B cell (primary cell): ENCODE measurements around the gene GLIS2. TPM values are rescaled to one million over a fixed set of nuclear protein-coding genes. Genes with fewer than 3 reads are reported as not detected.

Experiments
- ATAC-seq: fragments of 200-7000 bp; cut with Tn5 transposase; one replicate; pipeline ENCODE4 v1.10.0; 2021; ENCODE audit warnings: low read depth, mild to moderate bottlenecking, moderate number of reproducible peaks, moderate library complexity
- CTCF ChIA-PET: fragments of 350-600 bp; sonication (Branson Sonifier 250); formaldehyde crosslinking; loops from one replicate; lab custom pipeline; 2021; ENCODE audit warnings: antibody characterized with exemption, inconsistent platforms; lab: Charles Lee
- POLR2A ChIA-PET: fragments of 350-600 bp; sonication (Branson Sonifier 250); formaldehyde crosslinking; loops from one replicate; lab custom pipeline; 2021; ENCODE audit warnings: antibody characterized with exemption; lab: Charles Lee
- DNase-seq: peaks from one replicate; pipeline ENCODE4 v3.0.0; 2013
- H2AFZ ChIP-seq: 2 replicates; pipeline ENCODE4 v1.6.1; 2012; ENCODE audit warnings: mild to moderate bottlenecking, low read depth, low read length; ENCODE audit not compliant: insufficient read depth, poor library complexity, severe bottlenecking
- H3K27ac ChIP-seq, 2 donors: 1 replicate in 1 of 2; 2 replicates in 1 of 2; pipeline ENCODE4 v1.5.1; 2012 to 2013; ENCODE audit warnings: low read length in 2 of 2, mild to moderate bottlenecking in 2 of 2, moderate library complexity in 1 of 2
- H3K27me3 ChIP-seq, 4 experiments: fragments of 200-600 bp in 1 of 4; sonication (generic) in 1 of 4; replicated peaks in 1 of 4; 1 replicate in 2 of 4; 2 replicates in 2 of 4; pipeline versions ENCODE4 v1.6.1 to v1.7.0; 2013 to 2016; ENCODE audit warnings: low read length in 3 of 4, mild to moderate bottlenecking in 2 of 4, mixed read lengths in 1 of 4, moderate library complexity in 1 of 4; ENCODE audit not compliant: insufficient read depth in 4 of 4, control insufficient read depth in 3 of 4; ENCODE audit errors: control extremely low read depth in 1 of 4
- H3K36me3 ChIP-seq, 2 experiments: replicated peaks in 1 of 2; 1 replicate in 1 of 2; 2 replicates in 1 of 2; pipeline versions ENCODE4 v1.6.1 to v1.7.1; 2013; ENCODE audit warnings: low read length in 1 of 2; ENCODE audit not compliant: insufficient read depth in 2 of 2, control insufficient read depth in 1 of 2; ENCODE audit errors: control extremely low read depth in 1 of 2, extremely low read depth in 1 of 2
- H3K4me1 ChIP-seq, 2 donors: fragments of 200-600 bp in 1 of 2; sonication (generic) in 1 of 2; 1 replicate in 1 of 2; 2 replicates in 1 of 2; pipeline versions ENCODE4 v1.5.1 to v1.6.1; 2013 to 2017; ENCODE audit warnings: low read length in 2 of 2; ENCODE audit not compliant: control insufficient read depth in 2 of 2, insufficient read depth in 2 of 2
- H3K4me2 ChIP-seq: replicated peaks from 2 replicates; pipeline ENCODE3; 2012; ENCODE audit warnings: mild to moderate bottlenecking, low read depth, low read length; ENCODE audit not compliant: poor library complexity, severe bottlenecking
- H3K4me3 ChIP-seq, 5 experiments: fragments of 200-600 bp in 1 of 5; sonication (generic) in 1 of 5; 1 replicate in 3 of 5; 2 replicates in 2 of 5; pipeline versions ENCODE4 v1.5.1 to v1.7.0; 2011 to 2016; ENCODE audit warnings: low read length in 4 of 5, mild to moderate bottlenecking in 4 of 5, low read depth in 2 of 5, control low read depth in 1 of 5, moderate library complexity in 1 of 5; ENCODE audit not compliant: insufficient read depth in 1 of 5; ENCODE audit errors: control extremely low read depth in 1 of 5, extremely low read depth in 1 of 5
- H3K79me2 ChIP-seq: fragments of 200-600 bp; sonication (generic); one replicate; pipeline ENCODE4 v1.6.0; 2016; ENCODE audit warnings: low read length; ENCODE audit not compliant: control insufficient read depth, insufficient read depth
- H3K9ac ChIP-seq: fragments of 200-600 bp; sonication (generic); 2 replicates; pipeline ENCODE4 v1.6.1; 2017; ENCODE audit warnings: mild to moderate bottlenecking, low read length, moderate library complexity
- H3K9me3 ChIP-seq, 3 donors: one replicate each; pipeline versions ENCODE4 v1.6.1 to v1.7.1; 2013; ENCODE audit warnings: low read length in 2 of 3; ENCODE audit not compliant: control insufficient read depth in 2 of 3, insufficient read depth in 1 of 3; ENCODE audit errors: control extremely low read depth in 1 of 3
- H4K20me1 ChIP-seq: 2 replicates; pipeline ENCODE4 v1.6.0; 2012; ENCODE audit warnings: mild to moderate bottlenecking, low read length; ENCODE audit not compliant: insufficient read depth, control insufficient read depth, poor library complexity, severe bottlenecking
- H3K27ac Mint-ChIP-seq: one replicate; pipeline ENCODE4 v1.8.0; 2021; ENCODE audit warnings: mixed read lengths
- H3K27me3 Mint-ChIP-seq: one replicate; pipeline ENCODE4 v1.8.0; 2021; ENCODE audit warnings: mixed read lengths
- H3K4me1 Mint-ChIP-seq: one replicate; pipeline ENCODE4 v1.8.0; 2021; ENCODE audit warnings: mixed read lengths
- H3K4me3 Mint-ChIP-seq: one replicate; pipeline ENCODE4 v1.8.0; 2021; ENCODE audit warnings: mixed read lengths
- H3K9me3 Mint-ChIP-seq: one replicate; pipeline ENCODE4 v1.8.0; 2022; ENCODE audit warnings: mixed read lengths; ENCODE audit not compliant: insufficient read depth
- CTCF ChIP-seq: fragments of 200-600 bp; IDR thresholded peaks from one replicate; pipeline ENCODE4 v1.8.0; 2022; ENCODE audit warnings: antibody characterized with exemption, mild to moderate bottlenecking
- EZH2 ChIP-seq: IDR thresholded peaks from 2 replicates; pipeline ENCODE4 v1.6.1; 2012; ENCODE audit warnings: borderline replicate concordance, low read depth, mild to moderate bottlenecking, moderate library complexity, low read length; ENCODE audit not compliant: insufficient read depth, poor library complexity, severe bottlenecking
- WGBS: methylation state at CpG from one replicate; pipeline ENCODE4 v1.1.5; 2013; ENCODE audit warnings: missing lambda C conversion rate; ENCODE audit not compliant: insufficient coverage; 5-methylcytosine and 5-hydroxymethylcytosine counted together
- intact Hi-C: fragments of 100-400 bp; cut with micrococcal nuclease; formaldehyde crosslinking; loops from one replicate; pipeline ENCODE4 v1.10.0; 2022
- polyA plus RNA-seq: library from polyadenylated mRNA; depleted of rRNA; stranded (reverse); fragments of >200 nt; gene quantifications from 2 replicates; pipeline ENCODE4 v1.2.3, GENCODE V29; 2012
- total RNA-seq, 2 donors: library from RNA; stranded (reverse); fragments of 120-200 nt in 1 of 2; gene quantifications; 1 replicate in 1 of 2; 2 replicates in 1 of 2; pipeline versions ENCODE4 v1.2.3 to v1.2.4, GENCODE V29; 2013 to 2022

The GLIS2 gene
- total and polyA plus RNA-seq, 2 donors (not counting 1 experiment from before 2014, with no cell fraction given): not detected

- no peak for DNase-seq
- Histone ChIP-seq H3K4me3 (no peak overlapping the region), H3K4me1 (peaks cover 9 to 17% of the 10 kb centered on the region in 2 donors), H2AFZ (no peak overlapping the region), H3K27ac (no peak overlapping the region), H3K9ac (no peak overlapping the region), H3K9me3 (no peaks in the 10 kb centered on the region), H3K36me3 (peaks cover 1 to 25% of the 10 kb centered on the region in 2 experiments), H3K4me2 (no peak overlapping the region), H4K20me1 (peaks cover 18% of the 10 kb centered on the region), H3K27me3 (no peaks in the 10 kb centered on the region), H3K79me2 (peaks cover 22% of the 10 kb centered on the region)
- no peaks in the 10 kb centered on the region for H3K27me3 Mint-ChIP-seq
- POLR2A ChIA-PET: no interaction called here
- no peaks in the 10 kb centered on the region for H3K9me3 Mint-ChIP-seq
- peaks cover 15% of the 10 kb centered on the region for H3K4me1 Mint-ChIP-seq
- CTCF ChIA-PET: interaction anchor here (1.3 kb wide), 1 partner anchor 57 kb away, joined by 3 read pairs; no protein-coding TSS in a partner anchor
- TF ChIP-seq CTCF (no peak), EZH2 (no peak)
- 100% methylated on average over 3 of the region's 4 CpGs for WGBS
- H3K4me3 Mint-ChIP-seq: no peak overlapping the region
- H3K27ac Mint-ChIP-seq: no peak overlapping the region
- no peak for ATAC-seq
- intact Hi-C loops: no loop called here
Measured at GRCh38 chr16:4353675-4354074, 37.8 kb downstream of the GLIS2 start.

- no peaks in the 10 kb centered on the region for H3K27me3 Mint-ChIP-seq
- ChIA-PET POLR2A (no interaction called here), CTCF (interaction anchor here (1.0 to 3.1 kb wide), 3 partner anchors 9 to 48 kb away, joined by 3 to 16 read pairs (median 4); no protein-coding TSS in a partner anchor)
- H3K4me1 ChIP-seq: peaks cover 6 to 15% of the 10 kb centered on the region in 2 donors
- 94% methylated on average over 11 of the region's 20 CpGs for WGBS
- peaks cover 16% of the 10 kb centered on the region for H3K4me1 Mint-ChIP-seq
- no peak for ATAC-seq
- no peaks in the 10 kb centered on the region for H3K27me3 ChIP-seq
- H4K20me1 ChIP-seq: peaks cover 20% of the 10 kb centered on the region
- no peaks in the 10 kb centered on the region for H3K9me3 Mint-ChIP-seq
- peaks cover 0 to 3% (median 0%) of the 10 kb centered on the region in 3 donors for H3K9me3 ChIP-seq
- H2AFZ ChIP-seq: no peak overlapping the region
- no peak for DNase-seq
- no peak overlapping the region for H3K4me3 ChIP-seq
- no peak overlapping the region for H3K27ac ChIP-seq
- intact Hi-C loops: no loop called here
- H3K79me2 ChIP-seq: peaks cover 11% of the 10 kb centered on the region
- H3K36me3 ChIP-seq: peaks cover 1 to 33% of the 10 kb centered on the region in 2 experiments
- no peak for TF ChIP-seq EZH2
- TF ChIP-seq CTCF: no peak
- no peak overlapping the region for H3K4me2 ChIP-seq
- H3K4me3 Mint-ChIP-seq: no peak overlapping the region
- H3K27ac Mint-ChIP-seq: no peak overlapping the region
- no peak overlapping the region for H3K9ac ChIP-seq
Measured at GRCh38 chr16:4354512-4355409, 38.9 kb downstream of the GLIS2 start.
